ENCODE results near the gene PAK6. TPM values are rescaled to one million over a fixed set of nuclear protein-coding genes. Genes with fewer than 3 reads are reported as not detected.

The PAK6 gene
- polyA plus RNA-seq, 2 of the 4 experiments (the other 2 are of a cell fraction), result 0.10 to 0.16 TPM

DNA sequence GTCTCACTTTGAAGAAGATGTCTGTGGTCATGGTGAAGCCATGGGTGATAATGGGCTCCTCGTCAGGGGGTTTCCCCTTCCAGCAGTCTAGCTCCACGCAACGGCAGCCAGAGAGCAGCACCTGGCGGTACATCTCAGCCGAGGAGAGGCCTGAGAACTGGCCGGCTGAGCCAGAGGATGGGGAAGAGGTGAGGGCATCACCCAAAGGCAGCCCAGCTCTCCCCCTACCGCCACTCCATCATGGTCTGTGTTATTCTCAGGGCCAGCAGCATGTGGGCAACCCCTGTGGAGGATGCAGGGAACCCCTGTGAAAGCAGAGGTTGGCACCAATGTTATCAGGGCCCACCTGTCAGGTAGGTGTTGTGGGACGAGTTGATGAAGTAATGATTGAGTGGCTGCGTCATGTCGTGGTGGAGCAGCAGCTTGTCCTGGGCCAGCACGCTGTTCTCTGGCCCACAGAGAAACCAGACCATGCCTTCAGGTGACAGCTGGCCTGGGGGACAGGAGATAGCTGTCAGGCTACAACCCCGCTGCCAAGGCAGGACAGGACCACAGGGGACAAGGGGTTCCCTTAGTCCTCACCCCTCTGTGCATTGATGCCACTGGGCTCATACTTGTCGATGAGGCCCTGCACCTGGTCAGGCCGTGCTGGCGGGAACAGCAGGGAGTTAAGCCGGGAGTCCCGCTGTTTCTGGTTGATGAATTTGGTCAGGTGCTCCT lies 59.5 kb downstream of the PAK6 start:
- no peak for ATAC-seq
- ChIA-PET POLR2A (no interaction called here), CTCF (interaction anchor here (0.7 to 1.4 kb wide), 5 partner anchors 10 to 81 kb away, joined by 3 to 6 read pairs (median 4); partner anchors contain the start of genes ANKRD63 and PLCB2)
- DNase-seq (ENCODE audit: low read depth in 1 of 2, low spot score in 1 of 2), result no peak
- no peak for FAIRE-seq
- Histone ChIP-seq H3K4me2 (no peak overlapping the region), H3K4me3 (no peak overlapping the region), H3K9me3 (peaks cover 6% of the 10 kb centered on the region; the same call in 2 of the 3 replicates), H3K4me1 (no peaks in the 10 kb centered on the region), H3K27ac (no peak overlapping the region)
- 72% methylated on average over 14 of the region's 17 CpGs for WGBS (ENCODE audit: missing lambda C conversion rate)
- TF ChIP-seq KDM1A (IDR thresholded peaks at IDR 0.05; ENCODE audit: low read depth) (no peak), RNF2 (IDR thresholded peaks at IDR 0.05; ENCODE audit: borderline replicate concordance, low read depth) (no peak), FOSB (CRISPR knock-in tag; IDR thresholded peaks at IDR 0.05) (no peak), MYC (IDR thresholded peaks at IDR 0.05; ENCODE audit: borderline replicate concordance, low read length) (no peak), TFCP2L1 (CRISPR knock-in tag; IDR thresholded peaks at IDR 0.05) (no peak), TP53 (CRISPR knock-in tag; IDR thresholded peaks at IDR 0.05) (no peak), CBX2 (IDR thresholded peaks at IDR 0.05; ENCODE audit: borderline replicate concordance, low read depth) (no peak), RFX5 (IDR thresholded peaks at IDR 0.05) (no peak), POLR2AphosphoS2 (conservative IDR thresholded peaks at IDR 0.05; ENCODE audit: low read length) (no peak), POLR2A (IDR thresholded peaks at IDR 0.05; ENCODE audit: low read length) (no peak), EHMT2 (IDR thresholded peaks at IDR 0.05; ENCODE audit: low read depth) (no peak), ZFP36 (IDR thresholded peaks at IDR 0.05; ENCODE audit: borderline replicate concordance, partially characterized antibody) (no peak)
- TF ChIP-seq, protein P1, sequence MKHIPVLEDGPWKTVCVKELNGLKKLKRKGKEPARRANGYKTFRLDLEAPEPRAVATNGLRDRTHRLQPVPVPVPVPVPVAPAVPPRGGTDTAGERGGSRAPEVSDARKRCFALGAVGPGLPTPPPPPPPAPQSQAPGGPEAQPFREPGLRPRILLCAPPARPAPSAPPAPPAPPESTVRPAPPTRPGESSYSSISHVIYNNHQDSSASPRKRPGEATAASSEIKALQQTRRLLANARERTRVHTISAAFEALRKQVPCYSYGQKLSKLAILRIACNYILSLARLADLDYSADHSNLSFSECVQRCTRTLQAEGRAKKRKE (CRISPR knock-in tag; IDR thresholded peaks at IDR 0.05; ENCODE audit: low read depth), result no peak
- TF ChIP-seq, protein P2, sequence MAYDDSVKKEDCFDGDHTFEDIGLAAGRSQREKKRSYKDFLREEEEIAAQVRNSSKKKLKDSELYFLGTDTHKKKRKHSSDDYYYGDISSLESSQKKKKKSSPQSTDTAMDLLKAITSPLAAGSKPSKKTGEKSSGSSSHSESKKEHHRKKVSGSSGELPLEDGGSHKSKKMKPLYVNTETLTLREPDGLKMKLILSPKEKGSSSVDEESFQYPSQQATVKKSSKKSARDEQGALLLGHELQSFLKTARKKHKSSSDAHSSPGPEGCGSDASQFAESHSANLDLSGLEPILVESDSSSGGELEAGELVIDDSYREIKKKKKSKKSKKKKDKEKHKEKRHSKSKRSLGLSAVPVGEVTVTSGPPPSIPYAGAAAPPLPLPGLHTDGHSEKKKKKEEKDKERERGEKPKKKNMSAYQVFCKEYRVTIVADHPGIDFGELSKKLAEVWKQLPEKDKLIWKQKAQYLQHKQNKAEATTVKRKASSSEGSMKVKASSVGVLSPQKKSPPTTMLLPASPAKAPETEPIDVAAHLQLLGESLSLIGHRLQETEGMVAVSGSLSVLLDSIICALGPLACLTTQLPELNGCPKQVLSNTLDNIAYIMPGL (CRISPR knock-in tag; IDR thresholded peaks at IDR 0.05; ENCODE audit: borderline replicate concordance), result no peak

DNA sequence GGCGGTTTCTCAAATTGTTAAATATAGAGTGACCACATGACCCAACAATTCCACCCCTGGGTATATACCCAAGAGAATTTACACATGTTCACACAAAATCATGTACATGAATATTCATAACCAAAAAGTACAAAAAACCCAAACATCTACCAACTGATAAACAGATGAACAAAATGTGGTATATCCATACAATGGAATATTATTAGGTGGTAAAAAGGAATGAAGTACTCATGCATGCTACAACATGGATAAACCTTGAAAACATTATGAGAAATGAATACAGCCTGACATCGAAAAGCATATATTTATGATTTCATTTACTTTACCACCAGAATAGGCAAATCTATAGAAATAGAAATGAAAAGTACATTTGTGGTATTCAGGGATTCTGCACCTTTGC lies 61.5 kb downstream of the PAK6 start:
- FAIRE-seq (no peak), ATAC-seq (no peak), DNase-seq (ENCODE audit: low read depth in 1 of 2, low spot score in 1 of 2) (no peak)
- no peaks in the 10 kb centered on the region for H3K4me1 ChIP-seq
- H3K4me3 ChIP-seq, result no peak overlapping the region
- 55% methylated on average over 2 of the region's 2 CpGs for WGBS (ENCODE audit: missing lambda C conversion rate)
- H3K9me3 ChIP-seq, result peaks cover 6% of the 10 kb centered on the region; the same call in 2 of the 3 replicates
- H3K4me2 ChIP-seq, result no peak overlapping the region
- CTCF ChIA-PET, result interaction anchor here (2.4 kb wide), 1 partner anchor 20 kb away, joined by 7 read pairs; no protein-coding TSS in a partner anchor
- no peak overlapping the region for H3K27ac ChIP-seq
- TF ChIP-seq, protein P3, sequence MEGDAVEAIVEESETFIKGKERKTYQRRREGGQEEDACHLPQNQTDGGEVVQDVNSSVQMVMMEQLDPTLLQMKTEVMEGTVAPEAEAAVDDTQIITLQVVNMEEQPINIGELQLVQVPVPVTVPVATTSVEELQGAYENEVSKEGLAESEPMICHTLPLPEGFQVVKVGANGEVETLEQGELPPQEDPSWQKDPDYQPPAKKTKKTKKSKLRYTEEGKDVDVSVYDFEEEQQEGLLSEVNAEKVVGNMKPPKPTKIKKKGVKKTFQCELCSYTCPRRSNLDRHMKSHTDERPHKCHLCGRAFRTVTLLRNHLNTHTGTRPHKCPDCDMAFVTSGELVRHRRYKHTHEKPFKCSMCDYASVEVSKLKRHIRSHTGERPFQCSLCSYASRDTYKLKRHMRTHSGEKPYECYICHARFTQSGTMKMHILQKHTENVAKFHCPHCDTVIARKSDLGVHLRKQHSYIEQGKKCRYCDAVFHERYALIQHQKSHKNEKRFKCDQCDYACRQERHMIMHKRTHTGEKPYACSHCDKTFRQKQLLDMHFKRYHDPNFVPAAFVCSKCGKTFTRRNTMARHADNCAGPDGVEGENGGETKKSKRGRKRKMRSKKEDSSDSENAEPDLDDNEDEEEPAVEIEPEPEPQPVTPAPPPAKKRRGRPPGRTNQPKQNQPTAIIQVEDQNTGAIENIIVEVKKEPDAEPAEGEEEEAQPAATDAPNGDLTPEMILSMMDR (IDR thresholded peaks at IDR 0.05), result no peak
- no peak for TF ChIP-seq ZNF302 (CRISPR knock-in tag; IDR thresholded peaks at IDR 0.05)
- TF ChIP-seq JUNB (IDR thresholded peaks at IDR 0.05), result no peak
- TF ChIP-seq POLR2A (IDR thresholded peaks at IDR 0.05; ENCODE audit: low read length), result no peak
- TF ChIP-seq HOXB13 (CRISPR knock-in tag; IDR thresholded peaks at IDR 0.05; ENCODE audit: low read depth), result no peak
- no peak for TF ChIP-seq RARB (CRISPR knock-in tag; IDR thresholded peaks at IDR 0.05)
- TF ChIP-seq NPAS2 (CRISPR knock-in tag; IDR thresholded peaks at IDR 0.05; ENCODE audit: borderline replicate concordance), result no peak
- no peak for TF ChIP-seq CEBPB (IDR thresholded peaks at IDR 0.05)
- TF ChIP-seq, protein P4, sequence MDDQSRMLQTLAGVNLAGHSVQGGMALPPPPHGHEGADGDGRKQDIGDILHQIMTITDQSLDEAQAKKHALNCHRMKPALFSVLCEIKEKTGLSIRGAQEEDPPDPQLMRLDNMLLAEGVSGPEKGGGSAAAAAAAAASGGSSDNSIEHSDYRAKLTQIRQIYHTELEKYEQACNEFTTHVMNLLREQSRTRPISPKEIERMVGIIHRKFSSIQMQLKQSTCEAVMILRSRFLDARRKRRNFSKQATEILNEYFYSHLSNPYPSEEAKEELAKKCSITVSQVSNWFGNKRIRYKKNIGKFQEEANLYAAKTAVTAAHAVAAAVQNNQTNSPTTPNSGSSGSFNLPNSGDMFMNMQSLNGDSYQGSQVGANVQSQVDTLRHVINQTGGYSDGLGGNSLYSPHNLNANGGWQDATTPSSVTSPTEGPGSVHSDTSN (IDR thresholded peaks at IDR 0.05), result no peak
- TF ChIP-seq JUN (IDR thresholded peaks at IDR 0.05), result no peak
- no peak for TF ChIP-seq FOSL2 (IDR thresholded peaks at IDR 0.05)
- no peak for TF ChIP-seq FOSL2 (CRISPR knock-in tag; IDR thresholded peaks at IDR 0.05)
- POLR2A ChIA-PET, result no interaction called here
